Stimulated activated CD4-positive, alpha-beta T cell treated with anti-CD3 and anti-CD28 coated beads, TNF-alpha, amount 100 ng/mL, for 1 hour (primary cell): ENCODE data around the gene RPL10A.

Experiments
- DNase-seq, 3 donors: peaks; one replicate each; pipeline ENCODE4 v3.0.0-alpha.2; 2020; ENCODE audit warnings: low read depth in 3 of 3, low spot score in 1 of 3

RPL10A gene

GRCh38 chr6:35448191-35448590 lies 20.0 kb upstream of the RPL10A start:
- DNase-seq: no peak

- DNase-seq: no peak
Measured at GRCh38 chr6:35449287-35449881, 18.8 kb upstream of the RPL10A start.

DNA sequence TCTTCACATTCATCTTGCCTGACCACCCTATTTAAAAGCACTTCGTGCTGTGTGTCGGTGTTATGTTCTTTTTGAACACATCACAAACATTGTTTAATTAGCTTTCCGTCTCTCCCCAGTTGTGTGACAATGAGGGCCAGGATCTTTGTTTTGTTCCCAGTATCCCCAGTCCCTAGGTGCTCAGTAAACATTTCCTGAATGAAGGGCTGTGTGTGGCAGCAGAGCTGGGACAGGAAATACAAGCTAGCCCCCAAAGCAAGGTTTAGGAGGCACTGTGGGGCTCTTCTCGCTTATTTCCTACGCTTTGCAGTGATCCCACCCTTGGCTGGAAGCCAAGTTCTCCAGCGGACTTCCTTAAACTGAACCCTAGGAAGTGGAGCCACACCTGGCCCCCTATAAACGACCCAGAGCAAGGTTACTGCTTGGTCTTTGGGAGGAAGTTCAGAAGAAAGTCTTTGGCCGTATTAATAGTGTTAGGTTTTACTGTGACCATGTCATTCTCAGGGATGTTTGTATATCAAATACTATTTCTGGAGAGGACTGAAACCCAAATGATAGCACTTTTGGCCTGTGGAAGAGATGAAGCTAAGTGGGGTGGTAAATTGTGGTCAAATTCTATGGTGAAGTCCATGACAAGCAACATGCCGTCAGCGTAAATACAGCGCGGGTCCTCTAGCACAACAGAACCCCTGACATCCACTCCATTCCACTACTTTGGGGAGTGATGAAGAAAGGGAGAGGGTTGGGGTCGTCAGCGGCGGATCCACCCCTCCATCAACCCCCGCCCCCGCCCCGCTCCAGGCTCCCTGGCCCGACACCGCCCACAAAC lies 16.6 kb upstream of the RPL10A start:
- no peak for DNase-seq

- peak; percentile 72 to 88 (median 73) for DNase-seq
Measured at GRCh38 chr6:35452183-35453090, 15.8 kb upstream of the RPL10A start, which contains the start of gene FANCE. TSS of gene FANCE (plus strand) at chr6:35452338. CDS start at chr6:35452546, 208 bp downstream.

GRCh38 chr6:35453236-35453635 lies 15.0 kb upstream of the RPL10A start:
- DNase-seq: no peak

DNA sequence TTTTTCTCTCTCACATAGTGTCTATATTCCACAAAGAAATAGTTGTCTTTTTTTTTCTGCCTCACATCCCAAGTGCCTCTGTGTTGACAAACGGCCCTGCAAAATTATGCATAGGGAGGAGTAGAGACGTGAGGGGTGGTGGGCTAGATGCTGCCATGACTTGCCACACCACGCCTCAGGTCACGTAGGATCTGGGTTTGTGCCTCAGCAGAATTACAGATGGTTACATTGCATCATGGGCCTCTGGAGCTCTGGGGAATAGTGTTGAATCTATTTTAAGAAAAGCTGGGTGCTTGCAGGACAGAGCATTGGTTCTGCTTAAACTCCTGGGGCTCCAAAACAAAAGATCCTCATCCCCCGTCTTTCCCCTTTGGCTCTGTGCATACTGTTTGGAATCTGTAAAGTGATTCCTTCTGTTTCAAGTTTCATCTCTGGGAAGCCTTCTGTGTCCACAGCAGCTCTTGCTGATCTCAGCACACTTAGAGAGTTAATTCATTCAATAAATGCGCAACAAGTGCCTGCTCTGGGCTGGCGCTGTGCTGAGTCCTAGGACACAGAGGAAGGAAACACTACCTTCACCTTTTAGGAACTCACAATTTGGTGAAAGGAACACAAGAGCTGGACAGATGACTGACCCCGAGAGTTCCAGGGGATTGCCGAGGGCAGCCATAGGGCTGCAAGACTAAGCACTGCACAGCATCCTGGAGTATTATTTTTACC lies 13.7 kb upstream of the RPL10A start:
- DNase-seq: no peak

- no peak for DNase-seq
Measured at GRCh38 chr6:35457907-35458306, 10.3 kb upstream of the RPL10A start.

DNA sequence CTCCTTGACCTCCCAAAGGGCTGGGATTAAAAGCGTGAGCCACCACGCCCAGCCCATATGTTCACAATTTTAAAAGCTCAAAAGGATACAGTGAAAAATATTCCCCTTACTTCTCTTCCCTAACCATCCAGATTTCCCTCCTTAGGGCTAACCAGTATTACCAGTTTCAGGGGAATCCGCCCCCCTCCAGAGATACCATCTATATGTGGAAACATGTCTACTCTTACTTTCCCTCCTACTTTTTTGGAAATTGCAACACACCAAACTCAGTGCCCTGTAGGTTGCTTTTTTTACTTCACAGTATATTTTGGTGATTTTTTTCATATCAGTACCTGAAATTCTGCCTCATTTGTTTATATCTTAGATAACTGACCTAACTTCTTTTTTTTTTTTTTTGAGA lies 6.9 kb upstream of the RPL10A start:
- DNase-seq: no peak

- DNase-seq: no peak
Measured at GRCh38 chr6:35463292-35463691, 4.9 kb upstream of the RPL10A start.

DNA sequence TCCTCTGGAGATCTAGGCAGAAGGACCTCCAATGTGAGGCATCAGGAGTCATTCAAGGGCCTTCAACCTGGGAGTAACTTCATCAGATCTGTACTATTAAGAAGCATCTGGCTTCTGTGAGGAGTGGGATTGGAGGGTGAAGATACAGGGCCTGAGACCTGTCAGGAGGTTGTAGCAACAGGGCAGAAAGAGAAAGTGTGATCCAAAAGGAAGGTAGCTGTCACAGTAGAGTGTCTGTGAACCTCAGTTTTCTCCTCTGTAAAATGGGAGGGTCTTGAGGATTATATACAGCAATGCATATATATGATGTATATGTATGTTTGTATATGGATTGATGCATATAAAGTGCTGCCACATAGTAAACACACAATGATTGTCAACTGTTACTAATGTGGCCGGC lies 2.6 kb upstream of the RPL10A start:
- DNase-seq: no peak

- DNase-seq: no peak
Measured at GRCh38 chr6:35468980-35469750, 964 bp downstream of the RPL10A start.

GRCh38 chr6:35469751-35470662 lies 1.8 kb downstream of the RPL10A start:
- DNase-seq: no peak

GRCh38 chr6:35470663-35471120 lies 2.5 kb downstream of the RPL10A start:
- no peak for DNase-seq

DNA sequence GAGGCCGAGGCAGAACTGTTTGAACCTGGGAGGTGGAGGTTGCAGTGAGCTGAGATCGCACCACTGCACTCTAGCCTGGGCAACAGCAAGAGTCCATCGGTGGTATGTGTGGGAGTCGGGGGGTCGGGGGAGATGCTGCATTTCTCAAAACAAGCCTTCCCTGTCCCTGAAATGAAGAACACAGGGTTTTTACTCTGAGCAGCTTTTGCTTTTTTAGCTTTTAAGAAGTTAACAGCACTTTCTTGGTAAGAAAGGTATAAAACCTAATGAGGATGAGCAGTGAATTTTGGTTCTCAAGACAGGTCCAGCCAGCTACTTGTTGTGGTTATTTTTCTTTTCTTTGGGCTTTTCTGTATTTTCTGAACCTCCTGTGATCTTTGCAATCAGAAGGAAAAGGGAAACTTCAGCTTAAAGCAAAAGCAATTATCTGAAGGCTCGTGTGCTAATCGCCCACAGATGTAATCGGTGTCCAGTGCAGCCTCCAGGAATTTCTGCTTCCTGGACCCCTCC lies 3.7 kb downstream of the RPL10A start:
- no peak for DNase-seq

GRCh38 chr6:35473075-35473849 lies 5.1 kb downstream of the RPL10A start:
- DNase-seq: no peak

GRCh38 chr6:35473850-35474130 lies 5.6 kb downstream of the RPL10A start:
- DNase-seq: no peak

DNA sequence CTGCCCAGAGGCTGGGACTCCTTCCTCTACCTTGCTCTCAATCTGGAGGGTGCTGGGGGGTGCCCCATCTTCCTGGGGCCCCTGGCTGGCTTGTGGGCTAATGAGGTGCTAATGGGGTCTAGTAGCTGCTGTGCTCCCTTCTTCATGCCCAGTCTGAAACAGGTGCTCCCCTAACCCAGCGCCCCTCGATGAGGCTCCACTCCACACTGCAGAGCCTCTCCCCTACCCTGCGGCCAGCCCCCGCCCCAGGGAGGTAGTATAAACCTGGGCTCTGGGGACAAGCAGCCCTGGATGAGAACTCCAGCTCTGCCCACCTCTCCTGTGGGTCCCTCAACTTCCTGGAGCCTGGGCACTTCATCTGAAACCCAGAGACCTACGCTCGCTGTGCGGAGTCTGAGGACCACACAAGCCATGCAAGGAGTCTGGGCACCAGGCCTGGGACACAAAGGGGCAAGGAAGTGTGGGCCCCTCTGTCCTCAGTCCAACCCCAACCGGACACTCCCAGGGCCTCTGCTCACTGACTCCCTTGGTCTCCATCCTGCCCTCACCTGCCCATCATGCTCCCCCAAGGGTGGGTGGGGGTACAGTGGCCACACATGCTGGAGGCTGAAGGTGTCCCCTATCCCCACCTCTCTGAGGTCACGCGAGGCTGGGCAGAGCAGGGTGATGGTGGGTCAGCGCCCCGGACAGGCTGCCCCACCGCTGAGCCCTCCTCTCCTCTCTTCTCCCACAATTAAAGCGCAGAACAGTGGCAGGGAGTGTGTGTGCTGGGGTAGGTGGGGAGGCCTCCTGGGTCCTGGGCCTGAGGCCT lies 6.1 kb downstream of the RPL10A start:
- DNase-seq: no peak
